ENCODE results near the gene HLA-DRA.

Gene HLA-DRA

DNA sequence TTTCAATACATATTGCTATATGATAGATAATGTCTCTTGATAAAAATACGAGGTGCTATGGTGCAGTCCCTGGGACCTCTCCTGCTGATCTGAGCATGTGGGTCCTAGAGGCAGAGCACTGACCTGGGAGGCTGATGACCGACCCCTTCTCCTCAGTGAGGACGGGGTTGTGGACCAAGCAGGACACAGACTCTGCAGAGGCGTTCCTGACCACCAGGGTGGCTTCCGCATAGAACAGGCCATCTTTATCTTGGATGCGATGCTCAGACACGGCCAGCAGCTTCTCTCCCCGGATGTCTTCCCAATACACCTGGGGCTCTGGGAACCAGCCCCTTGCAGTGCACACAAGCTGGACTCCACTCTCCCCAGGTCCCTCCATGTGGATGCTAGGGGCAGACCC is 36.9 kb upstream of the HLA-DRA start:
- TF ChIP-seq, protein P1, sequence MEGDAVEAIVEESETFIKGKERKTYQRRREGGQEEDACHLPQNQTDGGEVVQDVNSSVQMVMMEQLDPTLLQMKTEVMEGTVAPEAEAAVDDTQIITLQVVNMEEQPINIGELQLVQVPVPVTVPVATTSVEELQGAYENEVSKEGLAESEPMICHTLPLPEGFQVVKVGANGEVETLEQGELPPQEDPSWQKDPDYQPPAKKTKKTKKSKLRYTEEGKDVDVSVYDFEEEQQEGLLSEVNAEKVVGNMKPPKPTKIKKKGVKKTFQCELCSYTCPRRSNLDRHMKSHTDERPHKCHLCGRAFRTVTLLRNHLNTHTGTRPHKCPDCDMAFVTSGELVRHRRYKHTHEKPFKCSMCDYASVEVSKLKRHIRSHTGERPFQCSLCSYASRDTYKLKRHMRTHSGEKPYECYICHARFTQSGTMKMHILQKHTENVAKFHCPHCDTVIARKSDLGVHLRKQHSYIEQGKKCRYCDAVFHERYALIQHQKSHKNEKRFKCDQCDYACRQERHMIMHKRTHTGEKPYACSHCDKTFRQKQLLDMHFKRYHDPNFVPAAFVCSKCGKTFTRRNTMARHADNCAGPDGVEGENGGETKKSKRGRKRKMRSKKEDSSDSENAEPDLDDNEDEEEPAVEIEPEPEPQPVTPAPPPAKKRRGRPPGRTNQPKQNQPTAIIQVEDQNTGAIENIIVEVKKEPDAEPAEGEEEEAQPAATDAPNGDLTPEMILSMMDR (IDR thresholded peaks at IDR 0.05; ENCODE audit: low read depth, low read length) = no peak
- no peak overlapping the region for H3K4me3 ChIP-seq (ENCODE audit: low read depth, low read length)

DNA sequence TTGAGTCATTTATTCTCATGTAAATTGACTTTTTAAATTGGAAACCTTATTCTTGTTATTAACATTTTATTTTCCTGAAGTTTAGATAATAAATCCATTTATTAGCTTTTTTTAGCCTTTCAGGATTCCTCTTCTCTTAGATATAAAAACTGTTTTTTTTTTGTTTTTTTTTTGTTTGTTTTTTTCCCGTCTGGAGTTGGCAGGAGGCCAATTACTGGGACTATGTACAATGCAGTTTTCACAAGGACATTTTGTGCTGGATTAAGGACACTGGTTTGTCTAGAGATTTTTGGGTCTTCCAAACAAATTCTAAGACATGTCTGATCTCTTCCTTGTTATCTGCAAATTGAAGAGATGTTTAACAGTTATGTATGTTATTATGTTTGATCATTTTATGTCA is 34.0 kb upstream of the HLA-DRA start:
- TF ChIP-seq, protein P1 (IDR thresholded peaks at IDR 0.05; ENCODE audit: low read depth, low read length) = no peak
- no peak overlapping the region for H3K4me3 ChIP-seq (ENCODE audit: low read depth, low read length)

DNA sequence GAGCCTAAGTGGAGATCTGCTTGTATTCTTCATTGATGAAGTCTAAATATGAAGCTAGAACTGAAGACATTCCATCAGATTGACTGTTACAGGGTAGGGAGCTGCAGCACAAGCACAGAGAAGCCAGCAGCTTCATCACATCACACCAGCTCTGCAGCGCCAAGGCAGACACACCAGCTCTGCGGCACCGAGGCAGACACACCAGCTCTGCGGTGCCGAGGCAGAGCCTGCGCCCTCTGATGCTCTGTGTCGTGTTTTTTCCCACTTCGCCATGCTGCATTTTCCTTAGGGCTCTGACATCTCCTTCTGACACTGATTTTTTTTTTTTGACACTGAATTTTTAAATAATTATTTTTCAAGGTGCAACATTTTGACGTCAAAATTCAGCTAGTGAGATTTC is 33.5 kb upstream of the HLA-DRA start:
- TF ChIP-seq, protein P1 (IDR thresholded peaks at IDR 0.05; ENCODE audit: low read depth, low read length) = no peak

DNA sequence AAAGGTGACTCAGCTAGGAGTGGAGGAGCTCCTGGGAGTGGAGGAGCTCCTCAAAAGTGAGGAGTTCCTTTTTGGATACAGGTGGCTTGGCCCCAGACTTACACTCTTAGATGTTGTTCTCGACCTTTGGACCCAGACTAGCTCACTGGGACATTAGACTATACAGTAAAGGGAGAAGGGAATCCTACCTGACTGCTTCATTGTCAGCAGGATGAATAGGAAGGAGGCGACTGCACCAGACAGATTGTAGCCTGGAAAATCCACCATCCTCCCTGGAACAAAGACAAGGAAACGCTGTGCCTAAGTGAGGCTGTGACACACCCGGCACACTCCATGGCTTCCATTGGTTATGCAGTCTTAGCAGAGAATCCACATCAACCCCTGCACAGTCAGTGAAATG is 32.8 kb upstream of the HLA-DRA start, which contains the start of gene BTNL2:
Gene BTNL2, minus strand, starts transcription at position 325 of the 400 bp plus-strand sequence. Its CDS starts 58 bp downstream, at position 267.
- TF ChIP-seq, protein P1 (IDR thresholded peaks at IDR 0.05; ENCODE audit: low read depth, low read length) = no peak
- no peak within 1 kb of the TSS for H3K4me3 ChIP-seq (ENCODE audit: low read depth, low read length)

More for the DNA sequence above, 33.5 kb upstream of the HLA-DRA start:
- no peak overlapping the region for H3K4me3 ChIP-seq (ENCODE audit: low read depth, low read length)

DNA sequence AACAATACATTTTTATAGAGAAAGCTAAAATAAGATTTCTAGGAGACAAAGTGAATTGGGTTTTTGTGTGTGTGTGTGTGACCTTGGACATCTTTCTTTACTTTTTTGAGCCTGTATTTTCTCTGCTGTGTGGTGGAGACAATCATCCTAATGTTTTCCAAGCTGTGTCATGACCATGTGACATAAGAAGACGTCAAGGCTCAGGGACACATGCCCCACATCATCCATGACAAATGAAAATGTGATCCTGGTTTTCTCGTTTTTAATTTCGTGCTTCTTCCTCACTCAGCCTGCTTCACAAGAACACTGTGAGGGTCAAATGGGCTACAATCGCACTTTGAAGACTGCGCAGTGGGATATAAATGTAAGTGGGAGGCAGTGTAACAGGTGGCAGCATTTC is 28.8 kb upstream of the HLA-DRA start:
- TF ChIP-seq, protein P1 (IDR thresholded peaks at IDR 0.05; ENCODE audit: low read depth, low read length) = no peak
- no peak overlapping the region for H3K4me3 ChIP-seq (ENCODE audit: low read depth, low read length)

DNA sequence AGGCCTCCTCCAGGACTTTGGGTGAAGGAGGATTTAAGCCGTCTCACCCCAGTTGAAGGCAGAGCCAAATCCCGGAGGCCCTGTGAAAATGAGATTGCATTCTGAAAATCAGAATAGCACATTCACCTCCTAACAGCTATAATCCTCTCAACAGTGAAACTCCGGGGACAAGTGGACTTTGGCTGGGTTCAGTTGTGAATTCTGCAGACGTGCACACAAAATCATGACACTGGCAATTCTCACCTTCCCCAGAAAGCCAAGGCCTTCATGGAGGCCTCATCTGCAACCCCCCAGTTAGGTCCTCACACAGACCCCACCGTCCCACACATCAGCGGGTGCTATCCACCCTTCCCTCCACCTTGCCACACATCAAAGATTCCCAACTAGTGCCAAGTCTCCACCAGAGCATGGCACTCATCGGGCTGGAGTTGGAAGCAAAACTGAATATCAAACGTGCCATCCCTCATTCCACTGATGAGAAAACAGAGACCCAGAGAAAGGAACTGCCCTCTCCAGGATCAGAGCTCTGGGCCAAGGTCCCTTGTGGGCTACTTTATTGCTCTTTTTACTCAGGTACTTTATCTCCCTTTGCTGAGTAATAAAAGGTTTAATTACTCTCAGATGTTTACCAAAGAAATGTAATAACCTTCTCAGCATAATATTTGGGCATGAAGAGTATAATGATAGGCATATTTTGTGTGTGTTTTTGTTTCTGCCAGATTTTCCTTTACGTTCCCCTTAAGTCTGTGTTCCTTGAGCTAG is 27.9 kb upstream of the HLA-DRA start:
- H3K4me3 ChIP-seq (ENCODE audit: low read depth, low read length) = no peak overlapping the region

More for the DNA sequence above, 27.9 kb upstream of the HLA-DRA start:
- TF ChIP-seq, protein P1 (IDR thresholded peaks at IDR 0.05; ENCODE audit: low read depth, low read length) = no peak
